Measurements from ENCODE around the gene PLBD2. TPM values are rescaled to one million over a fixed set of nuclear protein-coding genes. Genes with fewer than 3 reads are reported as not detected.

The PLBD2 gene
- total RNA-seq, 1 experiment from 2014 or later = 36.8 TPM

DNA sequence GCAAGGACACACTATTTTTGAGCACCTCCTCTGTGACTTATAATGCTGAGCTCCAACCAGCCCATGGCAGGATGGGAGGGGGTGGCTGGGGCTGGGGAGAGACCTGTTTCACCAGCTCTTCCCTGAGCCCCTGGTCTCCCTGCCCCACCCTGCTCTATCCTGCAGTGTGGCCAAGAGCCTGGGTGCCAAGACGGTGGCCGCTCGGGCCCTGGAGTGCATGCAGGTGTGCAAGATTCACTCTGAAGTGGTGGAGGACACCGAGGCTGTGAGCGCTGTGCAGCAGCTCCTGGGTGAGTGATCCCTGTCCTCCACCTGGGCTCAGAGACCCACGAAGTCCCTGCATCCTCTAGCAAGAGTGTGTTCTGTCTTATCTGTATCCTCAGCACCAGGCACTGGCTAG is 78.2 kb downstream of the PLBD2 start:
- Histone ChIP-seq H3K27ac (ENCODE audit: low read depth, low read length, poor library complexity, severe bottlenecking) (no peak overlapping the region), H3K27me3 (replicated peaks; ENCODE audit: insufficient read depth, low read depth, low read length, poor library complexity) (peaks cover 4% of the 10 kb centered on the region), H3K4me1 (ENCODE audit: insufficient read depth, low read length, poor library complexity, severe bottlenecking) (no peaks in the 10 kb centered on the region), H3K4me3 (ENCODE audit: low read depth, low read length, poor library complexity, severe bottlenecking) (no peak overlapping the region), H3K9me3 (ENCODE audit: low read depth, low read length, poor library complexity, severe bottlenecking) (no peaks in the 10 kb centered on the region), H3K36me3 (ENCODE audit: insufficient read depth, low read length, poor library complexity, severe bottlenecking) (no peaks in the 10 kb centered on the region)
- DNase-seq (ENCODE audit: low spot score) = no peak
- POLR2A ChIA-PET (ENCODE audit: low non-redundant PET) = no interaction called here
- TF ChIP-seq CTCF (conservative IDR thresholded peaks at IDR 0.05; ENCODE audit: low read depth, low read length) (no peak), EZH2 (IDR thresholded peaks at IDR 0.05; ENCODE audit: borderline replicate concordance, low read depth, low read length, poor library complexity, severe bottlenecking) (no peak)
- CTCF ChIA-PET = interaction anchor here (0.9 kb wide), 1 partner anchor 11 kb away, joined by 3 read pairs; no protein-coding TSS in a partner anchor
- intact Hi-C loops (cut with micrococcal nuclease; ENCODE audit: unreplicated experiment) = no loop called here
- no TSS peak for BruUV-seq (replicated peaks)

- intact Hi-C loops (cut with micrococcal nuclease; ENCODE audit: unreplicated experiment) = no loop called here
- CTCF ChIA-PET = interaction anchor here (0.9 kb wide), 1 partner anchor 12 kb away, joined by 3 read pairs; no protein-coding TSS in a partner anchor
- peaks cover 4% of the 10 kb centered on the region for H3K27me3 ChIP-seq (replicated peaks; ENCODE audit: insufficient read depth, low read depth, low read length, poor library complexity)
- no peaks in the 10 kb centered on the region for H3K4me1 ChIP-seq (ENCODE audit: insufficient read depth, low read length, poor library complexity, severe bottlenecking)
- no peak overlapping the region for H3K4me3 ChIP-seq (ENCODE audit: low read depth, low read length, poor library complexity, severe bottlenecking)
- POLR2A ChIA-PET (ENCODE audit: low non-redundant PET) = no interaction called here
- no peaks in the 10 kb centered on the region for H3K9me3 ChIP-seq (ENCODE audit: low read depth, low read length, poor library complexity, severe bottlenecking)
- no peak for DNase-seq (ENCODE audit: low spot score)
- H3K27ac ChIP-seq (ENCODE audit: low read depth, low read length, poor library complexity, severe bottlenecking) = no peak overlapping the region
- no peaks in the 10 kb centered on the region for H3K36me3 ChIP-seq (ENCODE audit: insufficient read depth, low read length, poor library complexity, severe bottlenecking)
- TF ChIP-seq EZH2 (IDR thresholded peaks at IDR 0.05; ENCODE audit: borderline replicate concordance, low read depth, low read length, poor library complexity, severe bottlenecking) = no peak
- TF ChIP-seq CTCF (conservative IDR thresholded peaks at IDR 0.05; ENCODE audit: low read depth, low read length) = no peak
- BruUV-seq (replicated peaks) = no TSS peak
Observed at GRCh38 chr12:113436993-113437728, 78.8 kb downstream of the PLBD2 start.

DNA sequence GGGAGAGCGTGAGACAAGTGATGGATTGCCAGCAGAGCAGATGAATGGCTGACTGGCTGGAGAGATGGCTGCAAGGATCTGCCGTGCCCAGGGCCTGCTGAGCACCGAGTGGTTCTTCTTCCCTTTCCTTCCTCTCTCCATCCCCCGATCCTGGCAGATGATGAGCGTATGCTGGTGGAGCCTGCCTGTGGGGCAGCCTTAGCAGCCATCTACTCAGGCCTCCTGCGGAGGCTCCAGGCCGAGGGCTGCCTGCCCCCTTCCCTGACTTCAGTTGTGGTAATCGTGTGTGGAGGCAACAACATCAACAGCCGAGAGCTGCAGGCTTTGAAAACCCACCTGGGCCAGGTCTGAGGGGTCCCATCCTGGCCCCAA is 79.3 kb downstream of the PLBD2 start:
- POLR2A ChIA-PET (ENCODE audit: low non-redundant PET) = no interaction called here
- no peak for DNase-seq (ENCODE audit: low spot score)
- no TSS peak for BruUV-seq (replicated peaks)
- peaks cover 4% of the 10 kb centered on the region for H3K27me3 ChIP-seq (replicated peaks; ENCODE audit: insufficient read depth, low read depth, low read length, poor library complexity)
- H3K9me3 ChIP-seq (ENCODE audit: low read depth, low read length, poor library complexity, severe bottlenecking) = no peaks in the 10 kb centered on the region
- TF ChIP-seq EZH2 (IDR thresholded peaks at IDR 0.05; ENCODE audit: borderline replicate concordance, low read depth, low read length, poor library complexity, severe bottlenecking) (no peak), CTCF (conservative IDR thresholded peaks at IDR 0.05; ENCODE audit: low read depth, low read length) (no peak)
- no peaks in the 10 kb centered on the region for H3K4me1 ChIP-seq (ENCODE audit: insufficient read depth, low read length, poor library complexity, severe bottlenecking)
- H3K36me3 ChIP-seq (ENCODE audit: insufficient read depth, low read length, poor library complexity, severe bottlenecking) = no peaks in the 10 kb centered on the region
- H3K27ac ChIP-seq (ENCODE audit: low read depth, low read length, poor library complexity, severe bottlenecking) = no peak overlapping the region
- intact Hi-C loops (cut with micrococcal nuclease; ENCODE audit: unreplicated experiment) = loop anchor here (2.0 kb wide), 1 partner anchor 475 kb away; no protein-coding TSS in a partner anchor
- CTCF ChIA-PET = no interaction called here
- no peak overlapping the region for H3K4me3 ChIP-seq (ENCODE audit: low read depth, low read length, poor library complexity, severe bottlenecking)

All from A673 (cell line).